ENCODE results near the gene B3GNT4. TPM values are rescaled to one million over a fixed set of nuclear protein-coding genes. Genes with fewer than 3 reads are reported as not detected.

B3GNT4 gene
- total RNA-seq (under 1 TPM in 1 of 5 donors, not detected in 4; 0.58 TPM), polyA plus RNA-seq (under 1 TPM; 0.61 to 0.81 (median 0.63) TPM)
- long read RNA-seq, donor 1 = 0 reads
- long read RNA-seq, donor 2, partial matches to known transcripts = 0 of 17 reads
- long read RNA-seq, donor 2, other reads (novel, unspliced or antisense) = 17 of 17 reads
- long read RNA-seq, donor 3, partial matches to known transcripts = 0 of 2 reads
- long read RNA-seq, donor 3, other reads (novel, unspliced or antisense) = 0 of 2 reads
- long read RNA-seq, donor 4 = 0 reads
- long read RNA-seq, donor 5, partial matches to known transcripts = 0 of 2 reads
- long read RNA-seq, donor 5, other reads (novel, unspliced or antisense) = 0 of 2 reads
- long read RNA-seq, donor 6, partial matches to known transcripts = 0 of 2 reads
- long read RNA-seq, donor 6, other reads (novel, unspliced or antisense) = 0 of 2 reads
- long read RNA-seq, donor 7, partial matches to known transcripts = 0 of 1 reads
- long read RNA-seq, donor 7, other reads (novel, unspliced or antisense) = 0 of 1 reads
- long read RNA-seq, donor 8 = 0 reads
- long read RNA-seq, donor 9 = 0 reads
- long read RNA-seq, donor 10 = 0 reads

DNA sequence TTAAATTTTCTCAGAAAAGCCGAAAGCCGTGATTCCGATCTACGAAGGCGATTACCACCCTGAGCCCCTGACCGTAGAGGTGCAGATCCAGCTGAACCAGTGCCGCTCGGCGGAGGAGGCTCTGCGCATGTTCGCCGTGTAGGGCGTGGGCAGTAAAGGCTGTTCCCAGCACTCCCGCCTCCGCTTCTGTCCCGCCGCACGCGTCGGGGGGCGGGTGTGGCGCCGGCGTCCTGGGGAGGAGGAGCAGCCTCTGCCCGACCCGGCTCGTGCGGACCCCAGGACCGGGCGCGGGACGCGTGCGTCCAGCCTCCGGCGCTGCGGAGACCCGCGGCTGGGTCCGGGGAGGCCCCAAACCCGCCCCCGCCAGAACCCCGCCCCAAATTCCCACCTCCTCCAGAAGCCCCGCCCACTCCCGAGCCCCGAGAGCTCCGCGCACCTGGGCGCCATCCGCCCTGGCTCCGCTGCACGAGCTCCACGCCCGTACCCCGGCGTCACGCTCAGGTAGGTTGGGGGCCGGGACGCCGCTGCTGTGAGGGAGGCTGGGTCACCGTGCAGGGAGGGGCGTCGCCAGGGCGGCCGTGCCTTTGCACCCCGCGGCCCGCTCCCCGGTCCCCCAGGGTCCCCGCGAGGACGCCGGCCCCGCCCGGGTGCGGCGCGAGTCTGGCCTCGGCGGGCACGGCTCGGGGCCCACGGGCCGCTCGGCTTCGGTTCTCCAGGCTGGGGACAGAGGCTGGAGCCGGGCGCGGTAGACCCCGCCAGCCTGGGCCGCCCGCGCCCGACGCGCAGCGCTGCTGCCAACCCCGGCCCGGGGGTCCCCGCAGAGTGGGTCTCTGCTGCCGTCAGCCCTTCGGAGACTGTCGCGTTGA, at the start of gene B3GNT4:
Gene B3GNT4, plus strand, starts transcription at position 409 of the 866 bp plus-strand sequence. CDS start 910 bp downstream, outside the sequence.
- Histone ChIP-seq H3K27ac (peak within 1 kb of the TSS in 2 of 5 donors; percentile 9 to 27), H3K9me3 (no peaks in the 10 kb centered on the region), H3K4me1 (peaks cover 19 to 29% (median 24%) of the 10 kb centered on the region in 4 donors), H3K36me3 (peaks cover 18 to 22% (median 21%) of the 10 kb centered on the region in 4 donors), H3K27me3 (peaks cover 5 to 69% (median 49%) of the 10 kb centered on the region in 3 donors), H3K4me3 (peak within 1 kb of the TSS; percentile 54 to 79 (median 66))
- DNase-seq = peak; percentile 72 to 87
- TF ChIP-seq POLR2AphosphoS5 (IDR thresholded peaks at IDR 0.05) = peak in 1 of 3 donors; percentile 58
- TF ChIP-seq POLR2A (IDR thresholded peaks at IDR 0.05) = no peak
- intact Hi-C loops (cut with DNase I; ENCODE audit: low total_unique reads) = no loop called here
- WGBS, 5 donors = 0 to 1% (median 0%) methylated on average over 16 to 104 of the region's 104 CpGs

DNA sequence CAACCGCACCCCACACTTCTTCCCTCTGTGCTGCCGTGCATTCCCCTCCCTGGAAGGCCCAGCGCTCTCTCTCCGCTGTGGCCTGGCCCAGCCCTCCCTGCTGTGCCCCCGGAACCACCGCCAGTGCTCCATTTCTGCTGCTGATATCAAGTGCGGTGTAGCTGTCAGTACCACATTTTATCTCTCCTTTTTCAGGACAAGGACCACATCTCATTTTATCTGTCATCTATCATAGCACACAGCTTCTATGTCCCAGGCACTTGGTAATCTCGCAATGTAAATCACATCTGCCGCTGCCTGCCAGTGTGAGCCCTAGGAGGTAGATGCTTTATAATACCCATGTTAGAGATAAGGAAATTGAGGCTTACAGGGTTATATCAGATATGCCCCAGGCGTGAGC, 47.8 kb upstream of the B3GNT4 start:
- intact Hi-C loops (cut with DNase I; ENCODE audit: low total_unique reads) = no loop called here
- H3K27ac ChIP-seq = no peak overlapping the region
- TF ChIP-seq EP300 (IDR thresholded peaks at IDR 0.05) (no peak), POLR2A (IDR thresholded peaks at IDR 0.05) (no peak), POLR2AphosphoS5 (IDR thresholded peaks at IDR 0.05) (no peak)
- TF ChIP-seq, protein P1, sequence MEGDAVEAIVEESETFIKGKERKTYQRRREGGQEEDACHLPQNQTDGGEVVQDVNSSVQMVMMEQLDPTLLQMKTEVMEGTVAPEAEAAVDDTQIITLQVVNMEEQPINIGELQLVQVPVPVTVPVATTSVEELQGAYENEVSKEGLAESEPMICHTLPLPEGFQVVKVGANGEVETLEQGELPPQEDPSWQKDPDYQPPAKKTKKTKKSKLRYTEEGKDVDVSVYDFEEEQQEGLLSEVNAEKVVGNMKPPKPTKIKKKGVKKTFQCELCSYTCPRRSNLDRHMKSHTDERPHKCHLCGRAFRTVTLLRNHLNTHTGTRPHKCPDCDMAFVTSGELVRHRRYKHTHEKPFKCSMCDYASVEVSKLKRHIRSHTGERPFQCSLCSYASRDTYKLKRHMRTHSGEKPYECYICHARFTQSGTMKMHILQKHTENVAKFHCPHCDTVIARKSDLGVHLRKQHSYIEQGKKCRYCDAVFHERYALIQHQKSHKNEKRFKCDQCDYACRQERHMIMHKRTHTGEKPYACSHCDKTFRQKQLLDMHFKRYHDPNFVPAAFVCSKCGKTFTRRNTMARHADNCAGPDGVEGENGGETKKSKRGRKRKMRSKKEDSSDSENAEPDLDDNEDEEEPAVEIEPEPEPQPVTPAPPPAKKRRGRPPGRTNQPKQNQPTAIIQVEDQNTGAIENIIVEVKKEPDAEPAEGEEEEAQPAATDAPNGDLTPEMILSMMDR (IDR thresholded peaks at IDR 0.05) = no peak
- WGBS, 5 donors = 65 to 81% (median 73%) methylated on average over 10 of the region's 10 CpGs
- H3K27me3 ChIP-seq = no peaks in the 10 kb centered on the region
- H3K36me3 ChIP-seq = peaks cover 0 to 5% (median 0%) of the 10 kb centered on the region in 4 donors
- H3K9me3 ChIP-seq = no peaks in the 10 kb centered on the region
- no peak overlapping the region for H3K4me3 ChIP-seq
- no peak for DNase-seq
- H3K4me1 ChIP-seq = no peaks in the 10 kb centered on the region

DNA sequence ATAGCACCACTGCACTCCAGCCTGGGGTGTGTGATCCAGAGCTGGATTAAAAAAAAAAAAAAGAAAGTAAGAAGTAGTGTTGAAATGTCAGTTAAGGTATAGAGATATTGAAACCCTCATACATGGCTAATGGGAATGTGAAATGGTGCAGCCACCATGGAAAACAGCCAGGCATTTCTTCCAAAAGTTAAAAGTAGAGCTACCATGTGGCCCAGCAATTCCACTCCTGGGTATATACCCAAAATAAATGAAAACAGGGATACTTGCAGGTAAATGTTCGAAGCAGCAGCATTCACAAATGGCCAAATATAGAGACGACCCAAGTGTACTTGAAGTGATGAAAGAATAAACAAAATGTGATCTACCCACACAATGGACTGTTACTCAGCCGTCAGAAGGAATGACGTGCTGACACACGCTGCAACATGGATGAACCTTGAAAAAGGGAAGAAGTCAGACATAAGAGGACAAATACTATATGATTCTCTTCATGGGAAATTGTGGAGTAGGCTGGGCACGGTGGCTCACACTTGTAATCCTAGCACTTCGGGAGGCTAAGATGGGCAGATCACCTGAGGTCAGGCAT, 44.7 kb upstream of the B3GNT4 start:
- Histone ChIP-seq H3K9me3 (no peaks in the 10 kb centered on the region), H3K4me3 (no peak overlapping the region), H3K4me1 (no peaks in the 10 kb centered on the region), H3K27ac (no peak overlapping the region), H3K27me3 (no peaks in the 10 kb centered on the region), H3K36me3 (peaks cover 0 to 5% (median 0%) of the 10 kb centered on the region in 4 donors)
- DNase-seq = no peak
- TF ChIP-seq, protein P1 (IDR thresholded peaks at IDR 0.05) = no peak
- TF ChIP-seq POLR2A (IDR thresholded peaks at IDR 0.05) (no peak), EP300 (IDR thresholded peaks at IDR 0.05) (no peak), POLR2AphosphoS5 (IDR thresholded peaks at IDR 0.05) (no peak)
- WGBS, 5 donors = 83 to 91% (median 86%) methylated on average over 7 of the region's 7 CpGs
- intact Hi-C loops (cut with DNase I; ENCODE audit: low total_unique reads) = no loop called here

DNA sequence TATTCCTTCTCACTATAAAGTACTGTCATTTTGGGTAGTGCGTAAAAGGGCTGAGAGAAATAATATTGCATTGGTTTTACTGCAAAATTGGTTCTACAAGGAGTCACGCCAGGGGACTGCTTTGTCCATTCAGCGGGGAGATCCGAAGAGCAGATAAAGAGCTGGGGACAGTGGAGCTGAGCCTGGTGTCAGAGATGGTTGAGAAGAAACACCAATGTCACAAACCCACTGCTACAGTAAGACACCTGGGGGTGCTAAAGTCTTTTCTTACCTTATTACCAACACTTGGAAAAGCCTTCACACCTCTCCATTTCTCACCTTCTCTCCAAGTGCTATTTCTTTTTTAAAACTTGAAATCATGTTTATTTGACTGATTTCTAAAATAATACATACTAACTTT, 43.6 kb upstream of the B3GNT4 start:
- H3K27ac ChIP-seq = no peak overlapping the region
- TF ChIP-seq EP300 (IDR thresholded peaks at IDR 0.05) (no peak), POLR2A (IDR thresholded peaks at IDR 0.05) (no peak), POLR2AphosphoS5 (IDR thresholded peaks at IDR 0.05) (no peak)
- TF ChIP-seq, protein P1 (IDR thresholded peaks at IDR 0.05) = no peak
- 61 to 79% (median 67%) methylated on average over 4 of the region's 4 CpGs for WGBS, 5 donors
- intact Hi-C loops (cut with DNase I; ENCODE audit: low total_unique reads) = no loop called here
- H3K27me3 ChIP-seq = no peaks in the 10 kb centered on the region
- no peak for DNase-seq
- peaks cover 0 to 5% (median 0%) of the 10 kb centered on the region in 4 donors for H3K36me3 ChIP-seq
- H3K9me3 ChIP-seq = no peaks in the 10 kb centered on the region
- no peaks in the 10 kb centered on the region for H3K4me1 ChIP-seq
- no peak overlapping the region for H3K4me3 ChIP-seq

Data from stomach (tissue), 19 donors.